Right kidney (tissue), 1 donor: ENCODE measurements around the gene A3GALT2.

Source experiments
- DNase-seq: peaks from one replicate; pipeline ENCODE4 v3.0.0-alpha.2; 2016

The A3GALT2 gene

DNA sequence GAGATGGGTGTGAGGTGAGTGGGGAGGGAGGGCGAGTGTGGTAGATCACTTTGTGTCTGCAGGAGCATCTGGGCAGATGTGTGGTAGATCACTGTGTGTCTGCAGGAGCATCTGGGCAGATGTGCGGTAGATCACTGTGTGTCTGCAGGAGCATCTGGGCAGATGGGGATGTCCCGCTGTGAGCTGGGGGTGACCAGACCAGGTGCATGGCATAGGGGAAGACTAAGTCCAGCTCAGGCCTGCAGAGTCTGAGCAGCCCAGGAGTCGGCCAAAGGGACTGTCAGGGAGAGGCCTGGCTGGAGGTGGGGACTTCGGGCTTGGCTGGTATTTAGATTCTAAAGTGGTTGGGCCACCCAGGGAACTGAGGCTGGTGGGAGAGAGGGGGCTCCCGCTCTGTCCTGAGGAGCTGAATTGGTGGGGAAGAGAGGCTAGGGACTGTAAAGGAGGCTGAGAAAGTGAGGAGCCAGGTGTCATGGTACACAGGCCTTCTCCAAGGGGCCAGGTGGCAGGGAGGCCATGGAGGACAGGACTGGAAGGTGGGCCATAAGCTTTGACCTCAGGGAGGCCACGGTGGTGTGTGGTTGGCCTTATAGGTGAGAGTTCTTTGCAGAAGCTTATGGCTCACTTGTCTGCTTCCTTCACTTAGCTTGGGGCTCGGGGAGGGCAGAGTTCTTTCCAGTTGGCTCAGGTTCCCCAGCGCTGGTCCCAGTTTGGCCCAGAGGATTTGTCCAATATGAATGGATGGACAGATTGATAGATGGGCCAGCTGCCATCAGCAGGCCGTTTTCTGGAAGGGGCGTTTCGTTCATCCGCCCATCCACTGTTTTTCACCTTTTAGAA is 49.0 kb downstream of the A3GALT2 start:
- no peak for DNase-seq

DNA sequence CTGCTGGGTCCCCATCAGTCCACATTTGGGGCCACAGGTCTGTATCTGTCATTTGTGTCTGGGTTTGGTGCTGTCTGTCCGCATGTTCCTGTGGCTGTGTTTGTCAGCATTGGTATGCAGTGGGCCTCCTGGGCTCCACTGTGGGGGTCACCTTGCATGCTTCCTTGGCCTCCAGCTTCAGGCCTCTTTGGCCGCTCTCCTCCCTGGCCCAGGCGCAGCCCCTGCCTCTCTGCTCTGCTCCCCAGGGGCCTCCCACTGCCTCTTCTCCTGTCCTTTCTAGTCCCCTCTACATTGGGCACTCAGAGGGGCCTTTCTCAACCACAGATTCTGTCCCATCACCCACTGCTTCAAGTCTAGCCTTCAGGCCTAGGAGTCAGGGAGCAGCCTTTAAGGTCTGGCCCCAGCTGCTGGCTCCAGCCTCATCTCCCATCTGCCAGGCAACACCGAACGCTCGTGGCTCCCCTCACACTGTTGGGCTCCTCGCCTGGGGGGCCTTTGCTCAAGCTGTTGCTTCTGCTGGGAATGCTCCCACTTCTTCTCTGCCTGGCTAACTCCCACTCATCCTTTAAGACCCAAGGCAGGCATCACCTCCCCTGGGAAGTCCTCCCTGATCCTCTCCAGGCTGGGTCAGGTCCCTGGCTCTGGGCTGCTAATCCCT is 50.0 kb downstream of the A3GALT2 start:
- DNase-seq, result no peak

GRCh38 chr1:33270379-33270778 is 50.5 kb downstream of the A3GALT2 start:
- DNase-seq, result no peak

GRCh38 chr1:33269621-33270020 is 51.3 kb downstream of the A3GALT2 start:
- no peak for DNase-seq

- DNase-seq, result no peak
These were observed 51.8 kb downstream of the A3GALT2 start for GRCh38 chr1:33268927-33269610.

DNA sequence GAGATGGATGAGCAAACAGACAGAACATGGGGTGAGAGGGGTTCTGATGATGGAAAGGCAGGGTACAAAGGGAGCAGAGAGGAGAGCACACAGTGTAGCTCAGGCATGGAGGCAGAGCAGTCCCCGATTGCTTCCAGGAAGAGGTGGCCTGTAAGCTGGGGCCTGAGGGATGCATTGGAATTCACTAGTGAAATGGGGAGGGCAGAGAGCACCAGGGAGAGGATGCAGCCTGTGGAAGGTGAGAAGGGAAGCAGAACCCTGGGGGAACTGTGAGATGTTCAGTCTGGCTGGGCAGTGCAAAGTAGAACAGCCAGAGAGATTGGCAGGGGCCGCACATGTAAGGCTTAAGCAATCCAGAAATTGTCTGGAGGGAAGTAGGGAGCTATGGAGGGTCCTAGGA is 52.4 kb downstream of the A3GALT2 start:
- DNase-seq, result no peak

DNA sequence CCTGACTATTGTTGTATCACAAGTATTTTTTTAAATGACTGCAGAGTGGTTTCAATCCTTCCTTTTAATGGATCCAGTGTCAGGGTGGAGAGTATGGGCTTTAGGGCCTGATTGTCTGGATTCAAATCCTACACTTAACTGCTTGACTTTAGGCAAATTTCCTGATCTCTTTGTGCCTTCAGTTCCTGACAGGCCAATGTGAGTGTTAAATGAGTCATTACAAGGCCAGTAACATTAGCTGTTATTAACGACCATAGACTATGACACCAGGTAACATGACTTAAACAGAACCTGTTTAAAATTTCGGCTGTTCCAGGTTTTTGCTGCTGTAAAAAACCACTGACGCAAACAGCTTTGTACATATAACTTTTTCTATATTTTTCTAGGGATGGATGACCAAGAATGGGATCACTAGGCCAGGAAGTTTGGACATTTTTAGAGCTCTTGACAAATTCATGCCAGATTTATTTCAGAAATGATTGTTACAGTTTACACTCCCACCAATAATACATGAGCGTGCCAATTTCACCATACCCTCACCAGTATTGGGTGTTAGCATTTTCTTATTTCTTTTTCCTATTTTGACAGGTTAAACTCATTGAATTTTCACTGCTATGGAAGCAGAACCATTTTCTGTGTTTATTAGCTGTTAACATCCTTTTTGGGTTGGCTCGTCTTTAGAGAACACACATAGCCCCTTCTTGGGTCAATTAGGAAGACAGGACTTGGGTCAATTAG is 53.3 kb downstream of the A3GALT2 start:
- no peak for DNase-seq

- DNase-seq, result no peak
These were observed 54.1 kb downstream of the A3GALT2 start for GRCh38 chr1:33266766-33267165.

DNA sequence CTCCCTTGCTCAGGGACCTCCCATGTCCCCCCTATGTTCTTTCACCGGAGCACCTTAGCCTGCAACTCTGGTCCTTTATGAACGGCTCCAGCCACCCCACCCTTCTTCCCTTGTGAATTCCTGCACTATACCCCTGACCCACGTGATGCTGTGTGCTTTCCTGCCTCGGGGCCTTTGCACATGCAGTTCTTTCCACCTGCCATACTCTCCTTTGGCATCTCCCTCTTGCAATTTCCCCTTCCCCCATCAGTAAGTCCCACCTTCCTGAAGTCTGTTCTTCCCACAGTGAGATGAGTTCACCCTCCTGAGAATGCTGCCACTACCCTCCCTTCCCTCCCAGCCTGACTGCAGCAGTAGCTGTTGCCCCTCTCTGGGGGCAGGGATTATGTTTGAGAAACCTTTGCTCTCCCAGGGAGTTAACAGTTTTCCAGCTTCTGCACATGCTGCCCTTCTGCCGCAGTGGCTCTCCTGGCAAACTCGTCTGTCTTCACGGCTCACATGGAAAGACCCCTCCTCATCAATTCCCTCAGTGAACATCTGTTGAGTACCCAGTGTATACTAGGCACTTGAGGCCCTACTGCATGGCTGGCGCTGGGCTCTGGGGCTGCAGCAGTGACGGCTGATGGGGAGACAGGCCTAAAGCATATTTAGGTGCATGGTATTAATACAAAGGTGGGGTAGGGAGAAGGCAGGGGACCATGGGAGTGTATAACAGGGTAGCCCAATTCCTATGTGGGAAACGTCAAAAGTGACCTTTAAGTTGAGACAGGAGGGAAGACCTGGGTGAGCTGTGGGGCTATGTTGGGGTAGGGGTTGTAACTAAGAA is 54.9 kb downstream of the A3GALT2 start:
- DNase-seq, result no peak

DNA sequence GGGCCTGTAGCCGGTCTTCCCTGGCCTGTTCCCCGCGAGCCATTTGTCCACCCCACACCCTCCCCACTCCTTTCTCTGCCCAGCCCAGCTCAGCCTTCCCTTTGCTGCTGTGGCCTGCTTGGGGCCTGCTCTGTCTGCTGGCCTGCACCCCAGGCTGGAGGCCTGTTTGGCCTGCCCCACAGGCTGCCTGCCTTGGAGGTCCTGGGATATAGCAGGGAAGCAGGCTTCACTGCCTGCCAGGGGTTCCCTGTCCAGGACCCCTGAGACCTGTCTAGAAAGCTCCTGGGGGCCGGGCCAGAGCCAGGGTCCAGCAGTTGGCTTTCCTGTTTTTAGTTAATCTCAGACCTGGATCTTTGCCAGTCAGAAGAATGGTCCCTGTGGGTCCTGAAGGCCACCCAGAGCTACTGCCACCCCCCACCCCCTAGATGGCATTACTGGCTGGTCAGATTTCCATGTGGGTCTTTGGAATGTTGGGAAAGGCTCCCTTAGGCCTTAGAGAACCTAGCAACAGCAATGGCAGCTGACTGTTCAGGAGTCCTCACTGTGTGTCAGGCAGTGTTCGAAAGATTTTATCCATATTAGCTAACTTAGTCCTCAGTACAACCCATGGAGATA is 56.9 kb downstream of the A3GALT2 start:
- no peak for DNase-seq

- no peak for DNase-seq
These were observed 59.6 kb downstream of the A3GALT2 start for GRCh38 chr1:33261344-33261743.

- no peak for DNase-seq
These were observed 60.5 kb downstream of the A3GALT2 start for GRCh38 chr1:33260439-33260838.

DNA sequence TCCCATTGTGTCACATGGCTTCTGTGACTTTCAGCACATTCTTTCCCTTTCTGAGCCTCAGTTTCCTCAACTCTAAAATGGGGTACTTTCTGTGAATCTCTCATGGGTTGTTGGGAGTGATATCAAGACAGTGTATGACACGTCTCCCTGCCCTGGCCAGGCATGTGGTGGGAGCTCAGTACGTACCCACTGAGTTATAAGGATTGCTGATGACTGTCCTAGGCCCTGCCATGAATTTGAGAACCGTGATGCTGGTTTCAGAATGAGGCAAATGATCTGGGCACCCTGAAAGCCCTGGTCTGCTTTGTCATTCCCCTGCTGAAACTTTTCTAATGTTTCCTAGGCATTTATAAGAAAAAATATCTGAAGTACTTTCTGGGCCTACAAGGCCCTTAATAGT is 61.0 kb downstream of the A3GALT2 start:
- no peak for DNase-seq

DNA sequence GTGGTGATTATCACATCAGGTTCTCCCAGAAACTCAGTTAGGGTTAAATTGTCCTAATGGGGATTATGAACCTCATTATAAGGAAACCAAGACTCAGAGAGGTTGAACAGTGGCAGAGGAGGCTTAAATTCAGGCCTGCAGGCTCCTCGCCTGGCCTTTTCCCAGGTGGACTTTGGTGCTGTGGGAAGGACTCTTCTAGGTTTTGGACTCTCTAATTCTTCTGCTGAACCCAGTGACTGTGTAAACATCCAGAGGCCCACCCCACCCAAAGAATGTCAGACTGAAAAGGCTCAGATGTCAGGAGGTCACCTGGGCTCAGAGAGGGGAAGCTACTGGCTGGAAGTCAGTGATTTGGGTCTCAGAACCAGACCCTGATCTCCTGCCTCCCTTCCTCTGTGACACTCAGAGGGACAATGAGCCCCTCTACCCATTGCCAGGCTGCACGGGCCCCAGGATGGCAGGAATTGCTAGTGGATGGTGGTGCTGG is 62.1 kb downstream of the A3GALT2 start:
- no peak for DNase-seq

DNA sequence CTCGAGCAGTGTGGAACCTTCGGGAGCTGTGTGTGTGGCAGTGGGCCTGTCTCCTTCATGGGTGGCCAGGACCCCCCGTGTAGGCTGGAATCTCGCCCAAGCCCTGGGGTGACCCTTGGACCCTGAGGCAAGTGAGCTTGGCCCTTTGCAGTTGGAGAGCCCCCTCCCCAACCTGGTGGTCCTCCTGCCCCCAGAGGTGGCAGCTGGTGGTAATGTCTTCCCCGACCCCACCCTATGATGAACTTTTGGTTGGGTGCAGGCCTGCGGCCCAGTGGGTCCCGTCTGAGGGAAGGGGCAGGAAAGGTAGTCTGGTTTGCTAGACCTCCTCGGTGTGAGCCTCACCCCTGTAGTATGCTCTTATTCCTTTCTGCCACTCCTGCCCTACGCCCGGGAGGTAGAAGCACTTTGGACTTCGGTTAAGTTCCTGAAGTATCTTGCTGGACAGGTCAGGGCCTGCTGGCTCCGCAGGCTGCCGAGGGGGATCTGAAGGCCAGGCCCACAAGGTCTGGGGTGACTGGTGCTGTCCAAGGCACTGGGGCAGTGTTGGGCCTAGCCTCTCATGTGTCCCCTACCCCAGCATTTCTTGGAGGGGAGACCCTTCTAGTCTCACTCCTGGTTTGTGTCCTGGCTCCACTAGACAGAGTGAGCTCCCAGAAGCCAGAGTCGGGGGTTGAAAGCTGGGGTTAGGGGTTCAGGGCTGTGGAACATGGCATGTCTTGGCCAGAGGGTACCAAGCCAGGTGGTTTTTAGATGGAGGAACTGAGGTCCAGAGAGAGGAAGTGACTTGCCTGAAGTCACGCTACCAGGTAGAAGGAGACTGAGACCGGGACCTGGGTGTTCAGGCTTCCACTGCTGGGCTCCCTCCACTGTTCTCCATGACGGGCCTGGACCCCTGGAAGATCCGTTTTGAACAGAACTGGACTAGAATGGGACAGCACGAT is 62.9 kb downstream of the A3GALT2 start:
- DNase-seq, result peak; percentile 40

GRCh38 chr1:33257207-33257771 is 63.6 kb downstream of the A3GALT2 start:
- DNase-seq, result no peak
